ENCODE measurements around the gene CXCR1. TPM values are rescaled to one million over a fixed set of nuclear protein-coding genes. Genes with fewer than 3 reads are reported as not detected.
"Not testable (repeated sequence)": the region's sequence is repeated elsewhere in the genome, so short reads cannot be mapped to it uniquely, and the experiment has no call there.

The CXCR1 gene
- total RNA-seq, 2 donors from 2014 or later, result not detected

DNA sequence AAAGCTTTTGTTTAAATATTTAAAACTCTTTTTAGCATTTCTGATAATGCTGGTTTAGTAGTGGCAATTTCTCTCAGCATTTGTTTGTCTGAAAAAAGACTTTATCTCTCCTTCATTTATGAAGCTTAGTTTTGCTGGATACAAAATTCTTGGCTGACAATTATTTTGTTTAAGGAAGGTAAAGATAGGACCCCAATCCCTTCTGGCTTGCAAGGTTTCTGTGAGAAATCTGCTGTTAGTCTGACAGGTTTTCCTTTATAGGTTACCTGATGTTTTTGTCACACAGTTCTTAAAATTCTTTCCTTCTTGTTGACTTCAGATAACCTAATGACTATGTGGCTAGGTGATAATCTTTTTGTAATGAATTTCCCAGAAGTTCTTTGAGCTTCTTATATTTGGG, 44.5 kb downstream of the CXCR1 start:
- H3K27ac Mint-ChIP-seq; H3K36me3 Mint-ChIP-seq (ENCODE audit: insufficient read depth in 2 of 2); DNase-seq; H3K4me1 Mint-ChIP-seq (ENCODE audit: low read depth); ATAC-seq (replicated peaks in 1 of 2); H3K9me3 Mint-ChIP-seq; H3K4me3 Mint-ChIP-seq: not testable (repeated sequence)
- peaks cover 26% of the 10 kb centered on the region for H3K27me3 Mint-ChIP-seq (ENCODE audit: low read depth)

DNA sequence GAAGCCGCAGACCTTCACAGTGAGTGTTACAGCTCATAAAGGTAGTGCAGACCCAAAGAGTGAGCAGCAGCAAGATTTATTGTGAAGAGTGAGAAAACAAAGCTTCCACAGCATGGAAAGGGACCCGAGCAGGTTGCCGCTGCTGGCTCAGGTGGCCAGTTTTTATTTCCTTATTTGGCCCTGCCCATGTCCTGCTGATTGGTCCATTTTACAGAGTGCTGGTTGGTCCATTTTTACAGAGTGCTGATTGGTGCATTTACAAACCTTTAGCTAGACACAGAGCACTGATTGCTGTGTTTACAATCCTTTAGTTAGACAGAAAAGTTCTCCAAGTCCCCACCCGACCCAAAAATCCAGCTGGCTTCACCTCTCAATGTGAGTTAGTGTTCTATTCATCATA, 45.0 kb downstream of the CXCR1 start:
- H3K9me3 Mint-ChIP-seq; H3K4me3 Mint-ChIP-seq; H3K4me1 Mint-ChIP-seq (ENCODE audit: low read depth); H3K36me3 Mint-ChIP-seq (ENCODE audit: insufficient read depth in 2 of 2); DNase-seq; H3K27ac Mint-ChIP-seq; ATAC-seq (replicated peaks in 1 of 2): not testable (repeated sequence)
- peaks cover 26% of the 10 kb centered on the region for H3K27me3 Mint-ChIP-seq (ENCODE audit: low read depth)

Other genes starting within 250 kb of the CXCR1 start
- gene TNS1, start 164.0 kb downstream of the CXCR1 start, total RNA-seq, result under 1 TPM; 0.65 to 0.93 TPM
- 1 to 10 TPM in 1 of 2 donors, under 1 TPM in 1; 0.84 to 1.9 TPM for gene RUFY4, start 97.7 kb downstream of the CXCR1 start, total RNA-seq
- gene CXCR2, start 40.9 kb downstream of the CXCR1 start, total RNA-seq, result under 1 TPM; 0.25 to 0.48 TPM
- 100 to 1,000 TPM; 517 to 533 TPM for gene ARPC2, start 50.2 kb upstream of the CXCR1 start, total RNA-seq
- 1 to 10 TPM in 1 of 2 donors, under 1 TPM in 1; 0.76 to 1.4 TPM for gene GPBAR1, start 94.1 kb upstream of the CXCR1 start, total RNA-seq
- gene AAMP, start 103.2 kb upstream of the CXCR1 start, total RNA-seq, result 10 to 100 TPM; 51.7 to 63.0 TPM
- gene PNKD, start 103.6 kb upstream of the CXCR1 start, total RNA-seq, result 10 to 100 TPM; 14.7 to 17.7 TPM
- 10 to 100 TPM; 64.5 to 75.1 TPM for gene TMBIM1, start 125.5 kb upstream of the CXCR1 start, total RNA-seq
- not detected for gene CATIP, start 189.9 kb upstream of the CXCR1 start, total RNA-seq
- under 1 TPM in 1 of 2 donors, not detected in 1; 0.19 TPM for gene SLC11A1, start 215.3 kb upstream of the CXCR1 start, total RNA-seq
- gene CTDSP1, start 232.9 kb upstream of the CXCR1 start, total RNA-seq, result 10 to 100 TPM; 76.7 to 79.0 TPM